A673 (cell line): ENCODE measurements around the gene CLN5. TPM values are rescaled to one million over a fixed set of nuclear protein-coding genes. Genes with fewer than 3 reads are reported as not detected.
A peak's percentile ranks its signal among the peaks of the same experiment; 100 is the strongest.
"Not testable (repeated sequence)": the region's sequence is repeated elsewhere in the genome, so short reads cannot be mapped to it uniquely, and the experiment has no call there.

Experiments
- BruUV-seq: library from RNA; stranded (reverse); fragments of 400-500 nt; replicated peaks from 2 replicates; lab custom pipeline; 2021; lab: Mats Ljungman, UMichigan
- CTCF ChIA-PET: fragments of 300-600 bp; sonication (Branson Sonifier 250); formaldehyde crosslinking; loops from one replicate; lab custom pipeline; 2022; ENCODE audit warnings: antibody characterized with exemption; lab: Charles Lee
- POLR2A ChIA-PET: fragments of 300-600 bp; sonication (Branson Sonifier 250); formaldehyde crosslinking; loops from one replicate; lab custom pipeline; 2022; ENCODE audit warnings: antibody characterized with exemption; ENCODE audit not compliant: low non-redundant PET; lab: Charles Lee
- DNase-seq: peaks from one replicate; pipeline ENCODE4 v3.0.0-alpha.2; 2015; ENCODE audit warnings: low spot score
- H3K27ac ChIP-seq: fragments of 200-600 bp; sonication (generic); 2 replicates; pipeline ENCODE4 v1.5.1; 2016; ENCODE audit warnings: mixed run types, low read depth, mild to moderate bottlenecking, mixed read lengths, antibody characterized with exemption, low read length; ENCODE audit not compliant: poor library complexity, severe bottlenecking
- H3K27me3 ChIP-seq: fragments of 200-600 bp; sonication (generic); replicated peaks from 2 replicates; pipeline ENCODE4 v1.6.1; 2017; ENCODE audit warnings: mixed run types, low read depth, mild to moderate bottlenecking, mixed read lengths, antibody characterized with exemption, low read length; ENCODE audit not compliant: insufficient read depth, poor library complexity
- H3K36me3 ChIP-seq: fragments of 200-600 bp; sonication (generic); 2 replicates; pipeline ENCODE4 v1.6.1; 2016; ENCODE audit warnings: mixed run types, mild to moderate bottlenecking, mixed read lengths, antibody characterized with exemption, low read length; ENCODE audit not compliant: insufficient read depth, poor library complexity, severe bottlenecking
- H3K4me1 ChIP-seq: fragments of 200-600 bp; sonication (generic); 2 replicates; pipeline ENCODE4 v1.6.1; 2017; ENCODE audit warnings: mixed run types, mild to moderate bottlenecking, mixed read lengths, antibody characterized with exemption, low read length; ENCODE audit not compliant: insufficient read depth, poor library complexity, severe bottlenecking
- H3K4me3 ChIP-seq: fragments of 200-600 bp; sonication (generic); 2 replicates; pipeline ENCODE4 v1.5.1; 2016; ENCODE audit warnings: low read depth, mixed run types, mild to moderate bottlenecking, mixed read lengths, low read length; ENCODE audit not compliant: poor library complexity, severe bottlenecking
- H3K9me3 ChIP-seq: fragments of 200-600 bp; sonication (generic); 2 replicates; pipeline ENCODE4 v1.6.1; 2016; ENCODE audit warnings: mixed run types, low read depth, mild to moderate bottlenecking, mixed read lengths, antibody characterized with exemption, low read length; ENCODE audit not compliant: poor library complexity, severe bottlenecking
- CTCF ChIP-seq: fragments of 300-800, 200-600 bp; sonication (generic); conservative IDR thresholded peaks from 2 replicates; pipeline ENCODE4 v1.5.1; 2017; ENCODE audit warnings: low read depth, mild to moderate bottlenecking, antibody characterized with exemption, low read length, moderate library complexity, mixed read lengths
- EZH2 ChIP-seq: fragments of 200-600 bp; sonication (generic); IDR thresholded peaks from 2 replicates; pipeline ENCODE4 v1.6.1; 2017; ENCODE audit warnings: borderline replicate concordance, low read depth, mild to moderate bottlenecking, mixed read lengths, antibody characterized with exemption, low read length; ENCODE audit not compliant: poor library complexity, severe bottlenecking
- intact Hi-C: fragments of 100-400 bp; cut with micrococcal nuclease; formaldehyde crosslinking; loops from one replicate; pipeline ENCODE4 v1.10.0; 2022; ENCODE audit not compliant: unreplicated experiment
- total RNA-seq: library from RNA; stranded (reverse); gene quantifications from 2 replicates; pipeline ENCODE4 v1.2.3, GENCODE V29; 2021

The CLN5 gene
- total RNA-seq, 1 experiment from 2014 or later, result 13.7 TPM

DNA sequence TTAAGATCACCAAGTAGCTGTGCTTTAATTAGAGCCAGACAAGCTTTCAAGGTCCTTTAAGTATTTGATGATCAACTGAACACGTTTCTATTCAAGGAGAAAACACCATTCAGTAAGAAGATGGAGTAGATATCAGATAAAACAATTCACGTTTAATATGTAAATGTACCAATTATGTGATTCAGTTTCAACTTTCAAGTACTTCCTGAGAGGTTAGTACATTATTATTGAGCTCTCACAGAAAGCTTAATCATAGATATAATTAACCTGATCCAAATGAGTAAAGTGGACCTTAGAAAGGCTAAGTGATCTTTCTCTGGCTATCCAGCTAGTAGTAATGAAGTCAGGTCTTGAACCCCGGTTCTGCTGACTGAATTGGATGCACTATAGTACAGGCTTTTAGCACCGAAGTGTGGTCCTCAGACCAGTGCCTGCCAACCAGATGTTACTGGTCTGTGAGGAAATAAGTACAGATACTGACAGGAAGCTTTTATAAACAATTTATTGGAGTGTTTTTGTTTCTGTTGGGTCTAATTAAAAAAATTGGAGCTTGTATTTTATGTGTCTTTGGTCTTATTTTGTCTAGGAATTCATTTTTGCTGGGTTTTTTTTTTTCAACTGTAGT lies 10.2 kb downstream of the CLN5 start:
- POLR2A ChIA-PET, result no interaction called here
- intact Hi-C loops, result no loop called here
- CTCF ChIA-PET, result interaction anchor here (0.5 to 0.7 kb wide), 2 partner anchors 22 to 1294 kb away, joined by 3 read pairs; no protein-coding TSS in a partner anchor
- Histone ChIP-seq H3K4me1 (peaks cover 27% of the 10 kb centered on the region), H3K27ac (no peak overlapping the region), H3K4me3 (no peak overlapping the region), H3K27me3 (no peaks in the 10 kb centered on the region), H3K36me3 (peaks cover 24% of the 10 kb centered on the region), H3K9me3 (no peaks in the 10 kb centered on the region)
- TF ChIP-seq EZH2 (no peak), CTCF (no peak)
- no peak for DNase-seq
- BruUV-seq, result no TSS peak

GRCh38 chr13:77002590-77003190 lies 10.8 kb downstream of the CLN5 start:
- Histone ChIP-seq H3K36me3 (peaks cover 29% of the 10 kb centered on the region), H3K27me3 (no peaks in the 10 kb centered on the region), H3K27ac (no peak overlapping the region), H3K4me1 (peaks cover 27% of the 10 kb centered on the region), H3K4me3 (no peak overlapping the region), H3K9me3 (no peaks in the 10 kb centered on the region)
- POLR2A ChIA-PET, result interaction anchor here (0.6 kb wide), 1 partner anchor 671 kb away, joined by 5 read pairs; no protein-coding TSS in a partner anchor
- TF ChIP-seq CTCF, result peak; percentile 77
- no peak for TF ChIP-seq EZH2
- DNase-seq, result peak; percentile 45
- BruUV-seq, result no TSS peak
- intact Hi-C loops, result no loop called here
- CTCF ChIA-PET, result interaction anchor here (0.5 to 0.7 kb wide), 3 partner anchors 23 to 1295 kb away, joined by 3 to 4 read pairs (median 3); no protein-coding TSS in a partner anchor

GRCh38 chr13:77008337-77008736 lies 16.5 kb downstream of the CLN5 start:
- DNase-seq, H3K9me3 ChIP-seq, H3K27ac ChIP-seq, H3K4me1 ChIP-seq, H3K27me3 ChIP-seq, intact Hi-C loops, CTCF ChIA-PET, BruUV-seq, H3K4me3 ChIP-seq, POLR2A ChIA-PET: not testable (repeated sequence)
- H3K36me3 ChIP-seq, result peaks cover 40% of the 10 kb centered on the region
